ENCODE data around the gene TSSC4. TPM values are rescaled to one million over a fixed set of nuclear protein-coding genes. Genes with fewer than 3 reads are reported as not detected.

Gene TSSC4
- total RNA-seq, 1 experiment from 2014 or later = 47.1 TPM

DNA sequence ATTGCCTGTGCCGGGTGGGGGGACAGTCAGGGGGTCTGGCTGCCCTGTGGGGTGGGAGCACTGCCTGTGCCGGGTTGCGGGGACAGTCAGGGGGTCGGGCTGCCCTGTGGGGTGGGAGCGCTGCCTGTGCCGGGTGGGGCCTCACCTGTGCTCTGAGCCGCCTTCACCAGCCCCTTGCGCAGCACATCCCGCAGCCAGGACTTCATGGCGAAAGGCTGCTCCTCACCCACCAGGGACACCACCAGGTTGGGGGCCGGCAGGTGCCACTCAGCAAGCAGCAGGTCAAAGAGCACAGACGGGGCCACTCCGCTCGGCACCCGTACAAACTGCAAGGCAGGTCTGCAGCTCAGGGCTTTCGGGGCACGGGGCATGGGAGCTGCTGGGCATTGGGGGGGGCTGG lies 21.4 kb downstream of the TSSC4 start:
- Histone ChIP-seq H3K36me3 (ENCODE audit: control insufficient read depth in 1 of 2, insufficient read depth in 2 of 2, low read length in 2 of 2) (no peaks in the 10 kb centered on the region), H3K4me1 (ENCODE audit: control insufficient read depth in 1 of 2, insufficient read depth in 2 of 2, low read length in 2 of 2) (peaks cover 0 to 13% of the 10 kb centered on the region in 2 experiments; a peak in 2 of 4 replicates), H3K79me2 (ENCODE audit: insufficient read depth, low read length) (no peaks in the 10 kb centered on the region), H3K9me2 (ENCODE audit: insufficient read depth) (no peaks in the 10 kb centered on the region), H4K20me1 (ENCODE audit: insufficient read depth) (no peaks in the 10 kb centered on the region), H3K4me3 (replicated peaks in 1 of 2; ENCODE audit: low read depth in 1 of 2, low read length in 2 of 2) (no peak overlapping the region), H2AFZ (ENCODE audit: low read depth, low read length, poor library complexity, severe bottlenecking) (no peak overlapping the region), H3K27me3 (ENCODE audit: insufficient read depth, low read length) (no peaks in the 10 kb centered on the region), H3K9me3 (ENCODE audit: control insufficient read depth in 1 of 2, insufficient read depth in 1 of 2, low read depth in 1 of 2, low read length in 2 of 2) (no peaks in the 10 kb centered on the region), H3K9ac (ENCODE audit: low read length) (no peak overlapping the region), H3K4me2 (ENCODE audit: low read length) (no peak overlapping the region), H3K27ac (ENCODE audit: low read depth, low read length) (no peak overlapping the region)
- DNase-seq (ENCODE audit: low read depth, low spot score) (no peak), ATAC-seq (no peak)
- RAD21 ChIA-PET (ENCODE audit: low non-redundant PET in 1 of 2, low total read pairs in 2 of 2, uncharacterized antibody in 2 of 2, unreplicated experiment in 2 of 2) = interaction anchor here (0.6 kb wide), 2 partner anchors 469 to 480 kb away, joined by 3 read pairs; a partner anchor contains a TSS
- no TSS peak for BruUV-seq (replicated peaks)
- CTCF ChIA-PET = interaction anchor here (0.6 to 5.5 kb wide), 4 partner anchors 20 to 236 kb away, joined by 3 to 225 read pairs (median 34); partner anchors contain the start of gene TSSC4
- no peak for TF ChIP-seq YY1 (IDR thresholded peaks at IDR 0.05; ENCODE audit: extremely low read depth, insufficient replicate concordance, low read depth, low read length)
- TF ChIP-seq JUND (IDR thresholded peaks at IDR 0.05) = no peak
- TF ChIP-seq EZH2phosphoT487 (IDR thresholded peaks at IDR 0.05; ENCODE audit: borderline replicate concordance) = no peak
- no peak for TF ChIP-seq CEBPB (IDR thresholded peaks at IDR 0.05; ENCODE audit: low read depth)
- intact Hi-C loops (cut with micrococcal nuclease) = no loop called here
- POLR2A ChIA-PET = no interaction called here

DNA sequence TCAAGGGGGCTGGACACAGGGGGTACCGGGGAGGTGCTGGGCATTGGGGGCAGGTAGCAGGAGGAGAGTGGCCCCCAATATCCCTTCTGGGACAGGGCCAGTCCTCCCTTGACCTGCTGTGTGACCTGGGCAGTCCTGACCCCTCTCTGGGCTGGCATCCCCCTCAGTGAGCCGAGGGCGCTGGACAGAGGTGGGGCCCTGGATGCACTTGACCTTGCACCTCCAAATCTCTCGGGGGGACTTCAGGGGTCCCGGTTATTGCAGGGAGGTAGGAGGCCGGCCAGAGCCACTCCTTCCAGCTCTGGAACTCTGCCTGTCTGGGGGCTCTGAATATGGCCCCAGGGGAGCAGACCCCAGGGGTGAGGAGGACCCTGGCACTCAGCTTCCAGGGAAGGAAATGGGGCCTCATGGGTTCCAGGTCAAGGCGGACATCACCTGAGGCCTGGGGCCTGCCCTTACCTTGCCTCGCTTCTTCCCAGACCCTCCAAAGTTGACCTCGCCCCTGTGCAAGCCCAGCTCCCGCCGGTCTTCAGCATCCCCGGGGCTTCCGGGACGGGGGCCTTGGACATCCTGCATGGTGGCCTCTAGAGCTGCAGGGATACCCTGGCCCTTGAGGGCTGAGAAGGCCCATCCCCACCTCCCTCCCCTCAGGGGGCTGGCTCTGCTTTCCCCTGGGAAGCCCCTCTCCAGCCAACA lies 22.1 kb downstream of the TSSC4 start:
- no peaks in the 10 kb centered on the region for H4K20me1 ChIP-seq (ENCODE audit: insufficient read depth)
- H3K9me3 ChIP-seq (ENCODE audit: control insufficient read depth in 1 of 2, insufficient read depth in 1 of 2, low read depth in 1 of 2, low read length in 2 of 2) = no peaks in the 10 kb centered on the region
- H3K36me3 ChIP-seq (ENCODE audit: control insufficient read depth in 1 of 2, insufficient read depth in 2 of 2, low read length in 2 of 2) = no peaks in the 10 kb centered on the region
- POLR2A ChIA-PET = no interaction called here
- TF ChIP-seq, protein P1, sequence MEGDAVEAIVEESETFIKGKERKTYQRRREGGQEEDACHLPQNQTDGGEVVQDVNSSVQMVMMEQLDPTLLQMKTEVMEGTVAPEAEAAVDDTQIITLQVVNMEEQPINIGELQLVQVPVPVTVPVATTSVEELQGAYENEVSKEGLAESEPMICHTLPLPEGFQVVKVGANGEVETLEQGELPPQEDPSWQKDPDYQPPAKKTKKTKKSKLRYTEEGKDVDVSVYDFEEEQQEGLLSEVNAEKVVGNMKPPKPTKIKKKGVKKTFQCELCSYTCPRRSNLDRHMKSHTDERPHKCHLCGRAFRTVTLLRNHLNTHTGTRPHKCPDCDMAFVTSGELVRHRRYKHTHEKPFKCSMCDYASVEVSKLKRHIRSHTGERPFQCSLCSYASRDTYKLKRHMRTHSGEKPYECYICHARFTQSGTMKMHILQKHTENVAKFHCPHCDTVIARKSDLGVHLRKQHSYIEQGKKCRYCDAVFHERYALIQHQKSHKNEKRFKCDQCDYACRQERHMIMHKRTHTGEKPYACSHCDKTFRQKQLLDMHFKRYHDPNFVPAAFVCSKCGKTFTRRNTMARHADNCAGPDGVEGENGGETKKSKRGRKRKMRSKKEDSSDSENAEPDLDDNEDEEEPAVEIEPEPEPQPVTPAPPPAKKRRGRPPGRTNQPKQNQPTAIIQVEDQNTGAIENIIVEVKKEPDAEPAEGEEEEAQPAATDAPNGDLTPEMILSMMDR (IDR thresholded peaks at IDR 0.05 in 2 of 3, conservative IDR thresholded peaks at IDR 0.05 in 1 of 3; ENCODE audit: borderline replicate concordance in 1 of 3, insufficient read depth in 1 of 3, low read depth in 2 of 3, low read length in 2 of 3) = no peak
- TF ChIP-seq FOSL1 (IDR thresholded peaks at IDR 0.05; ENCODE audit: low read depth) (no peak), SIN3A (IDR thresholded peaks at IDR 0.05; ENCODE audit: low read depth) (no peak)
- no peak overlapping the region for H3K4me3 ChIP-seq (replicated peaks in 1 of 2; ENCODE audit: low read depth in 1 of 2, low read length in 2 of 2)
- no peak overlapping the region for H2AFZ ChIP-seq (ENCODE audit: low read depth, low read length, poor library complexity, severe bottlenecking)
- H3K27ac ChIP-seq (ENCODE audit: low read depth, low read length) = no peak overlapping the region
- ATAC-seq (no peak), DNase-seq (ENCODE audit: low read depth, low spot score) (no peak)
- intact Hi-C loops (cut with micrococcal nuclease) = no loop called here
- H3K9me2 ChIP-seq (ENCODE audit: insufficient read depth) = no peaks in the 10 kb centered on the region
- CTCF ChIA-PET = interaction anchor here (0.6 kb wide), 1 partner anchor 24 kb away, joined by 3 read pairs; no protein-coding TSS in a partner anchor
- peaks cover 0 to 13% of the 10 kb centered on the region in 2 experiments; a peak in 2 of 4 replicates for H3K4me1 ChIP-seq (ENCODE audit: control insufficient read depth in 1 of 2, insufficient read depth in 2 of 2, low read length in 2 of 2)
- H3K4me2 ChIP-seq (ENCODE audit: low read length) = no peak overlapping the region
- RAD21 ChIA-PET (ENCODE audit: low non-redundant PET in 1 of 2, low total read pairs in 2 of 2, uncharacterized antibody in 2 of 2, unreplicated experiment in 2 of 2) = interaction anchor here (0.6 kb wide), 2 partner anchors 469 to 479 kb away, joined by 3 read pairs; a partner anchor contains a TSS
- no peaks in the 10 kb centered on the region for H3K79me2 ChIP-seq (ENCODE audit: insufficient read depth, low read length)
- no peaks in the 10 kb centered on the region for H3K27me3 ChIP-seq (ENCODE audit: insufficient read depth, low read length)
- no peak overlapping the region for H3K9ac ChIP-seq (ENCODE audit: low read length)
- no TSS peak for BruUV-seq (replicated peaks)

All from HCT116 (cell line).